K562 (cell line): Measurements from ENCODE around the gene TMEM217. TPM values are rescaled to one million over a fixed set of nuclear protein-coding genes. Genes with fewer than 3 reads are reported as not detected.

ENCODE experiments used
- BDP1 ChIP-seq: IDR thresholded peaks from 3 replicates; pipeline ENCODE4 v1.6.1; 2011; ENCODE audit not compliant: insufficient read length, insufficient read depth
- DACH1 ChIP-seq: fragments of 450-650 bp; IDR thresholded peaks from 2 replicates; pipeline ENCODE4 v1.6.1; 2018; ENCODE audit not compliant: partially characterized antibody
- EP300 ChIP-seq: IDR thresholded peaks from 2 replicates; pipeline ENCODE4 v1.6.1; 2012; ENCODE audit warnings: low read length, improper control_type of control experiment
- GATA2 ChIP-seq: sonication (generic); formaldehyde crosslinking; IDR thresholded peaks from 2 replicates; pipeline ENCODE4 v1.4.0; 2020; ENCODE audit warnings: mild to moderate bottlenecking, missing genetic modification reagents
- NFIX ChIP-seq: fragments of 250-450 bp; sonication (Bioruptor Pico); IDR thresholded peaks from 2 replicates; pipeline ENCODE4 v1.4.0; 2020; ENCODE audit warnings: low read depth, mild to moderate bottlenecking, moderate library complexity
- POLR2AphosphoS5 ChIP-seq: IDR thresholded peaks from 2 replicates; pipeline ENCODE4 v1.6.1; 2011; ENCODE audit warnings: mild to moderate bottlenecking, low read depth, low read length, moderate library complexity; ENCODE audit not compliant: control insufficient read depth, insufficient read depth
- SRSF9 ChIP-seq: fragments of 200-400 bp; formaldehyde crosslinking; IDR thresholded peaks from 2 replicates; pipeline ENCODE4 v1.6.1; 2017; ENCODE audit warnings: low read depth, low read length, borderline replicate concordance
- TAF15 ChIP-seq: fragments of 200-400 bp; formaldehyde crosslinking; IDR thresholded peaks from 2 replicates; pipeline ENCODE4 v1.6.1; 2017; ENCODE audit warnings: mild to moderate bottlenecking, low read depth, low read length, moderate library complexity
- TAL1 ChIP-seq: fragments of 450-650 bp; IDR thresholded peaks from 2 replicates; pipeline ENCODE4 v1.6.1; 2016; ENCODE audit warnings: mild to moderate bottlenecking
- TEAD4 ChIP-seq, 2 experiments: sonication (generic) in 1 of 2; formaldehyde crosslinking in 1 of 2; IDR thresholded peaks; 2 replicates each; pipeline versions ENCODE4 v1.6.1 to v1.8.0; 2012 to 2022; ENCODE audit warnings: borderline replicate concordance in 1 of 2, inconsistent platforms in 1 of 2, low read length in 1 of 2, mild to moderate bottlenecking in 1 of 2, missing genetic modification reagents in 1 of 2
- ZNF134 ChIP-seq: fragments of 250-450 bp; sonication (Bioruptor Pico); conservative IDR thresholded peaks from 2 replicates; pipeline ENCODE4 v1.4.0; 2020
- ZNF431 ChIP-seq: sonication (generic); formaldehyde crosslinking; IDR thresholded peaks from 2 replicates; pipeline ENCODE4 v1.8.0; 2022; ENCODE audit warnings: mild to moderate bottlenecking, missing genetic modification reagents
- polyA plus RNA-seq, 8 experiments: library from polyadenylated mRNA; depleted of rRNA in 4 of 8; stranded (reverse) in 5 of 8; unstranded in 3 of 8; fragments of >200 nt; fragmentation: Nextera tagmentation in 2 of 8; fragmentation: Illumina TruSeq in 1 of 8; extraction: Ambion mirVana in 2 of 8; extraction: Trizol in 1 of 8; gene quantifications; 2 replicates each; pipeline versions ENCODE4 v1.2.1 to v1.2.3, GENCODE V29; 2011 to 2014; ENCODE audit warnings: inconsistent platforms in 1 of 8, missing spikeins in 1 of 8
- total RNA-seq, 7 experiments: library from RNA; depleted of rRNA in 6 of 7; stranded (reverse); fragments of >200 nt in 6 of 7; fragmentation: Illumina TruSeq in 2 of 7; extraction: Trizol in 2 of 7; gene quantifications; 2 replicates each; pipeline versions ENCODE4 v1.2.1 to v1.2.3, GENCODE V29; 2011 to 2021; ENCODE audit warnings: low replicate concordance in 1 of 7
- TF ChIP-seq, protein P1 (sequence below): sonication (generic); formaldehyde crosslinking; IDR thresholded peaks from 2 replicates; pipeline ENCODE4 v1.8.0; 2022; ENCODE audit warnings: mild to moderate bottlenecking, missing genetic modification reagents
- TF ChIP-seq, protein P2 (sequence below): fragments of 450-650 bp; formaldehyde crosslinking; IDR thresholded peaks from 2 replicates; pipeline ENCODE4 v1.4.0; 2020; ENCODE audit warnings: mild to moderate bottlenecking, moderate library complexity
- TF ChIP-seq, protein P3 (sequence below): fragments of 450-650 bp; formaldehyde crosslinking; conservative IDR thresholded peaks from 2 replicates; pipeline ENCODE4 v1.4.0; 2022; ENCODE audit warnings: mild to moderate bottlenecking, missing genetic modification characterization
- TF ChIP-seq, protein P4 (sequence below): fragments of 450-650 bp; IDR thresholded peaks from 2 replicates; pipeline ENCODE4 v1.6.1; 2016; ENCODE audit warnings: low read depth

Gene TMEM217
- total and polyA plus RNA-seq, 9 of the 15 experiments (the other 6 are each of a cell fraction or from before 2014, with no cell fraction given): 1.3 to 8.0 (median 1.9) TPM

DNA sequence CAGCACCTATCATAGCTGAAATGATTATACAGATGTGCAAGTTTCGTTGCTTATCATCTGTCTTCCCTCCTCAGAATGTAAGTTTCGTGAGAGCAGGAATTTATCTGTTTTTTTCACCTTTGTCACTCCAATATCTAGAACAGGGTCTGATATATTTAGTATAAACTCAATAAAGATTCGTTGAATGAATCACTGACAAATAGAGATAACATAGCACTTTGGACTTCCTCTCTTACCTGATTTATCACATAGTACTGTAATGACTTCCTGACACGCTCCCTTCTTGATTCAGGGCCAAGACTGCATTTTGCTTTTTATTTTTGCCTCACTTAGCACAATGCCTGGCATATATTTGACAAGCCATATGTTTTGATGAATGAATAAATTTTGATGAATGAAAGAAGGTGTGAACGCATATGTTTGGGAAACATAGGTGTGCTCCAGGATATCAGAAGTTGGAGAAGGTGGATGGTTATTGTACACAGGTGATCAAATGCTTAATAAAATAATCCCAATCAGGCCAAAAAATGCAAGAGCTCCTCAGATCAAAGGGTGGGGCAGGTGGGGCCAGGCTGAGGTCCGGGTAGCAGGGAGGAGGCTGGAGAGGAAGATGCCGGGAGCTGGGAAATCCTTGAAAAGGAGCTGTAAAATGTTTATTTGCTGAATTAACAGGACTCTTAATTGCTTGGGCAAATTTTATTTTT lies 55.0 kb downstream of the TMEM217 start (continued):
- TF ChIP-seq, protein P1, sequence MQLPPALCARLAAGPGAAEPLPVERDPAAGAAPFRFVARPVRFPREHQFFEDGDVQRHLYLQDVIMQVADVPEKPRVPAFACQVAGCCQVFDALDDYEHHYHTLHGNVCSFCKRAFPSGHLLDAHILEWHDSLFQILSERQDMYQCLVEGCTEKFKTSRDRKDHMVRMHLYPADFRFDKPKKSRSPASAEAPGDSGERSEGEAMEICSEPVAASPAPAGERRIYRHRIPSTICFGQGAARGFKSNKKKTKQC (CRISPR knock-in tag): no peak
- TF ChIP-seq TAL1: peak; percentile 45; the same call in 1 of the 2 replicates
- TF ChIP-seq TEAD4 (IDR thresholded peaks at IDR 0.05; ENCODE audit: low read length): peak; percentile 83
- no peak for TF ChIP-seq TEAD4 (CRISPR knock-in tag; IDR thresholded peaks at IDR 0.05; ENCODE audit: borderline replicate concordance)
- TF ChIP-seq BDP1: no peak
- TF ChIP-seq ZNF134 (CRISPR knock-in tag): no peak
- TF ChIP-seq SRSF9: no peak
- TF ChIP-seq ZNF431: no peak
- TF ChIP-seq, protein P2, sequence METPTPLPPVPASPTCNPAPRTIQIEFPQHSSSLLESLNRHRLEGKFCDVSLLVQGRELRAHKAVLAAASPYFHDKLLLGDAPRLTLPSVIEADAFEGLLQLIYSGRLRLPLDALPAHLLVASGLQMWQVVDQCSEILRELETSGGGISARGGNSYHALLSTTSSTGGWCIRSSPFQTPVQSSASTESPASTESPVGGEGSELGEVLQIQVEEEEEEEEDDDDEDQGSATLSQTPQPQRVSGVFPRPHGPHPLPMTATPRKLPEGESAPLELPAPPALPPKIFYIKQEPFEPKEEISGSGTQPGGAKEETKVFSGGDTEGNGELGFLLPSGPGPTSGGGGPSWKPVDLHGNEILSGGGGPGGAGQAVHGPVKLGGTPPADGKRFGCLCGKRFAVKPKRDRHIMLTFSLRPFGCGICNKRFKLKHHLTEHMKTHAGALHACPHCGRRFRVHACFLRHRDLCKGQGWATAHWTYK (CRISPR knock-in tag): no peak
- TF ChIP-seq NFIX (CRISPR knock-in tag): no peak
- TF ChIP-seq, protein P3, sequence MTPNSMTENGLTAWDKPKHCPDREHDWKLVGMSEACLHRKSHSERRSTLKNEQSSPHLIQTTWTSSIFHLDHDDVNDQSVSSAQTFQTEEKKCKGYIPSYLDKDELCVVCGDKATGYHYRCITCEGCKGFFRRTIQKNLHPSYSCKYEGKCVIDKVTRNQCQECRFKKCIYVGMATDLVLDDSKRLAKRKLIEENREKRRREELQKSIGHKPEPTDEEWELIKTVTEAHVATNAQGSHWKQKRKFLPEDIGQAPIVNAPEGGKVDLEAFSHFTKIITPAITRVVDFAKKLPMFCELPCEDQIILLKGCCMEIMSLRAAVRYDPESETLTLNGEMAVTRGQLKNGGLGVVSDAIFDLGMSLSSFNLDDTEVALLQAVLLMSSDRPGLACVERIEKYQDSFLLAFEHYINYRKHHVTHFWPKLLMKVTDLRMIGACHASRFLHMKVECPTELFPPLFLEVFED (CRISPR knock-in tag): no peak
- peak; percentile 74 for TF ChIP-seq EP300
- TF ChIP-seq, protein P4, sequence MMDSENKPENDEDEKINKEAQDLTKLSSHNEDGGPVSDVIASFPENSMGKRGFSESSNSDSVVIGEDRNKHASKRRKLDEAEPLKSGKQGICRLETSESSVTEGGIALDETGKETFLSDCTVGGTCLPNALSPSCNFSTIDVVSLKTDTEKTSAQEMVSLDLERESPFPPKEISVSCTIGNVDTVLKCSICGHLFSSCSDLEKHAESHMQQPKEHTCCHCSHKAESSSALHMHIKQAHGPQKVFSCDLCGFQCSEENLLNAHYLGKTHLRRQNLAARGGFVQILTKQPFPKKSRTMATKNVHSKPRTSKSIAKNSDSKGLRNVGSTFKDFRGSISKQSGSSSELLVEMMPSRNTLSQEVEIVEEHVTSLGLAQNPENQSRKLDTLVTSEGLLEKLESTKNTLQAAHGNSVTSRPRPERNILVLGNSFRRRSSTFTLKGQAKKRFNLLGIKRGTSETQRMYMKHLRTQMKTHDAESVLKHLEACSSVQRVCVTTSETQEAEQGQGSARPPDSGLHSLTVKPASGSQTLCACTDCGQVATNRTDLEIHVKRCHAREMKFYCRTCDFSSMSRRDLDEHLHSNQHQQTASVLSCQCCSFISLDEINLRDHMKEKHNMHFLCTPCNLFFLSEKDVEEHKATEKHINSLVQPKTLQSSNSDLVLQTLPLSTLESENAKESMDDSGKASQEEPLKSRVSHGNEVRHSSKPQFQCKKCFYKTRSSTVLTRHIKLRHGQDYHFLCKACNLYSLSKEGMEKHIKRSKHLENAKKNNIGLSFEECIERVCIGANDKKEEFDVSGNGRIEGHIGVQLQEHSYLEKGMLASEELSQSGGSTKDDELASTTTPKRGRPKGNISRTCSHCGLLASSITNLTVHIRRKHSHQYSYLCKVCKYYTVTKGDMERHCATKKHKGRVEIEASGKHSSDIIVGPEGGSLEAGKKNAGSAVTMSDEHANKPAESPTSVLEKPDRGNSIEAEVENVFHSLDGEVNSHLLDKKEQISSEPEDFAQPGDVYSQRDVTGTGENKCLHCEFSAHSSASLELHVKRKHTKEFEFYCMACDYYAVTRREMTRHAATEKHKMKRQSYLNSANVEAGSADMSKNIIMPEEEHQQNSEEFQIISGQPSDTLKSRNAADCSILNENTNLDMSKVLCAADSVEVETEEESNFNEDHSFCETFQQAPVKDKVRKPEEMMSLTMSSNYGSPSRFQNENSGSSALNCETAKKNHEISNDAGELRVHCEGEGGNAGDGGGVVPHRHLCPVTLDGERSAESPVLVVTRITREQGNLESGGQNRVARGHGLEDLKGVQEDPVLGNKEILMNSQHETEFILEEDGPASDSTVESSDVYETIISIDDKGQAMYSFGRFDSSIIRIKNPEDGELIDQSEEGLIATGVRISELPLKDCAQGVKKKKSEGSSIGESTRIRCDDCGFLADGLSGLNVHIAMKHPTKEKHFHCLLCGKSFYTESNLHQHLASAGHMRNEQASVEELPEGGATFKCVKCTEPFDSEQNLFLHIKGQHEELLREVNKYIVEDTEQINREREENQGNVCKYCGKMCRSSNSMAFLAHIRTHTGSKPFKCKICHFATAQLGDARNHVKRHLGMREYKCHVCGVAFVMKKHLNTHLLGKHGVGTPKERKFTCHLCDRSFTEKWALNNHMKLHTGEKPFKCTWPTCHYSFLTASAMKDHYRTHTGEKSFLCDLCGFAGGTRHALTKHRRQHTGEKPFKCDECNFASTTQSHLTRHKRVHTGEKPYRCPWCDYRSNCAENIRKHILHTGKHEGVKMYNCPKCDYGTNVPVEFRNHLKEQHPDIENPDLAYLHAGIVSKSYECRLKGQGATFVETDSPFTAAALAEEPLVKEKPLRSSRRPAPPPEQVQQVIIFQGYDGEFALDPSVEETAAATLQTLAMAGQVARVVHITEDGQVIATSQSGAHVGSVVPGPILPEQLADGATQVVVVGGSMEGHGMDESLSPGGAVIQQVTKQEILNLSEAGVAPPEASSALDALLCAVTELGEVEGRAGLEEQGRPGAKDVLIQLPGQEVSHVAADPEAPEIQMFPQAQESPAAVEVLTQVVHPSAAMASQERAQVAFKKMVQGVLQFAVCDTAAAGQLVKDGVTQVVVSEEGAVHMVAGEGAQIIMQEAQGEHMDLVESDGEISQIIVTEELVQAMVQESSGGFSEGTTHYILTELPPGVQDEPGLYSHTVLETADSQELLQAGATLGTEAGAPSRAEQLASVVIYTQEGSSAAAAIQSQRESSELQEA: no peak
- TF ChIP-seq TAF15: no peak
- 0 out of 2 replicates have a peak, but pooled peaks have one; percentile 13 for TF ChIP-seq GATA2 (CRISPR knock-in tag)
- TF ChIP-seq DACH1: no peak
- TF ChIP-seq POLR2AphosphoS5: no peak
